GM21367 (cell line): ENCODE results near the gene LIMK1.
A peak's percentile ranks its signal among the peaks of the same experiment; 100 is the strongest.
"Not testable (repeated sequence)": the region's sequence is repeated elsewhere in the genome, so short reads cannot be mapped to it uniquely, and the experiment has no call there.

Experiments used
- ATAC-seq: cut with Tn5 transposase; IDR thresholded peaks from one replicate; pipeline ENCODE4 v1.9.1; 2021; ENCODE audit not compliant: unreplicated experiment

Gene LIMK1

DNA sequence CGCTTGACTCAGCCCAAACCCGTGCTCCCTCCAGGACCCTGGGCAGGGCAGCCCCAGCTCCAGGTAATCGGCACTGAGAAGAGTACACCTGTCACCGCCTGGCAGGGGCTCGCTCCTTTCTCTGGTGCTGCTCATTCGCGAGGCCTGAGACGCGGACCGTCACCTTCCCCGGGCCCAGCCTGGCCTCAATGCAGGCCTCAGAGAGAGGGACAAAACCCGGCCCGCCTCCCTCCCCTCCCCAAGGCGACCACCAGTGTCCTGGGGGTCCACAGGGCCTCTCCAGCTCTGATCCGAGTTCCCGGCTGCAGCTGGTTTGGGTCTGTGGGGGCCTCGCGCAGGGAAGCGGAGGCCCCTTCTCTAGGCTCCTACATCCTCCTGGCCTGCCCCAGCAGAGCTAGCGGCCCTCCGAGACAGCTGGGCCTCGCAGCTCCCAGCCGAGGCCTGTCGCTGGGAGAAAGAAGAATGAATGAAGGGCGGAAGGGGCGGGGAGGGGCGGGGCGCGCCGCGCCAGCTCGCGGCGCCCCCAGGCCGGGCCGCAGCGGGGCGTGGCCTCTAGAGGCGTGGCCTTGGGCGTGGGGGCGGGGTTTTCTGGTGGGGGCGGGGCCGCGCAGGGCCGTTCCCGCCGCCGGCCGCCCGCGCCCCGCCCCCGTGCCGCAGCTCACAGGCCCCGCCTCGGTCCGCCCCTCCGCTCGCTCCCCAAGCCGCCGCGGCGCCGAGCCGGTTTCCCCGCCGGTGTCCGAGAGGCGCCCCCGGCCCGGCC is at the start of gene LIMK1:
LIMK1 (plus strand) TSS at position 688 of the 760 bp plus-strand sequence. CDS start 187 bp downstream, outside the sequence.
- peak; percentile 61 for ATAC-seq

DNA sequence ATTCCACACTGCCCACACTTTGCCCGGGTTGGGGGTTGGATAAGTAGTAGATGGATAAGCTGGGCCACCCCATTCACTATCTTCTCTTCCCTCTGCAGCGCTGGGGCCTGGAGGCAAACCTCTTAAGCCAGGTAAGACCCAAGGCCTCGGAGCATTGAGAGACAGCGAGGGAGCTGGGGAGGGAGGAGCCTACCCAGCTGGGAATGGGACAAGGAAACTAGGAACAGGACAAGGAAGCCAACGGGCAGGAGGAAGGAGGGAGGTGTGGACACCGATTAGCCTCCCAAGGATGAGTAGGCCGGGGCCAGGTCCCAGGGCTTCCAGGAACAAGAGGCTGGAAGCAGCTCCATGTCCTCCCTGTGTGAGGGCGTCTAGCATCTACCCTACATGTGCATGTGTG is 46.0 kb upstream of the LIMK1 start:
- no peak for ATAC-seq

DNA sequence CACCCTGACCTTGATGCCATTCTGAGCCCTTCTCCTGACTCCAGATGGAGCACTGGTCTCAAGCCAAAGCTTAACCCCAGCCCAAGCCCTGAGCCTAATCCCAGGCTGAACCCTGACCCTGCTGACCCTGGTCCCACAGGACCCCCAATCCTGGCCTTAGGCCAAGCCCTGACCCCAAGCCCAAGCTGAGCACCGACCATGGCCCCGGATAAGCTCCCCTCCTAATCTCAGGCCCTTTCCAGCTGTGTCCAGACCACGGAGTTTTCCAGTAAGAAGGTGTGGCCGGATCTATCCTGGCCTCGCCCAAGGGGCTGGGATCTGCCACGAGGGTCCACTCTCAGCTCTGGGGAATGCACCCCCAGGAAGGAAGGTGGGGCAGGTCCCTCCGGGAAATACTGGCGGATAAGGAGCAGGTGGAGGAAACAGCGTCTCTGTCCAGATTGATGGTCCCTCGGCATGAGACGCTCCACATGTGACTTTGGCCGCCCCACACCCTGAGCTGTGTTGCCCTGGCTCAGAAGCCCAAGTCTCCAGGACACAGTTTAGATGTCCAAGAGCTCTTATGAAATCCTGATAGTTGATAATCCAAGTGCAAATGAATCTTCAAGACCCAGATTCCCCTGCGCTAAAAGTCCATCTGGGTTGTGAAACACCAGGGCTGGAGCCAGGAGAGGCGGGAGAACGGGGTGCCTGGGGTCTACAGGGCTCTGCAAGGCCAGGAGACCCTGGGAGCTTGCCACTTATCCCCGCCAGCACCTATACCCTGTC is 45.2 kb upstream of the LIMK1 start:
- no peak for ATAC-seq

DNA sequence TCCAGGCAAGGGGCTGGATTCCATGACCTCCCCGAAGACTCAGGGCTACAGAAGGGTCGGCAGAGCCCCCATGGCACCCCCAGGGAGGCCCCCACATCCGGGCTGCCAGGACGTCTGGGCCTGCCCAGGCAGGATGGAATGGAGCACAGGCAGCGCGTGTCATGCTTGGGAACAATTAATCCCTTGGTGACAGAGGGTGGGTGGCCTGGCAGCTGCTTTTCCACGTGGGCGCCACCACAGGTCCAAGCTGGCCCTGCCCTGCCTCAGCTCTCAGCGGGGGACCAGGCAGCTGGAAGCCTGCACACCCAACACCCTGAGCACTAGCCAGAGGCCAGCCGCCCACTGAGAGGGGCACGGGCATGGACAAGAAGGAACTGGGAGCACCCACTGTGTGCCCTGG is 44.3 kb upstream of the LIMK1 start:
- ATAC-seq: no peak

DNA sequence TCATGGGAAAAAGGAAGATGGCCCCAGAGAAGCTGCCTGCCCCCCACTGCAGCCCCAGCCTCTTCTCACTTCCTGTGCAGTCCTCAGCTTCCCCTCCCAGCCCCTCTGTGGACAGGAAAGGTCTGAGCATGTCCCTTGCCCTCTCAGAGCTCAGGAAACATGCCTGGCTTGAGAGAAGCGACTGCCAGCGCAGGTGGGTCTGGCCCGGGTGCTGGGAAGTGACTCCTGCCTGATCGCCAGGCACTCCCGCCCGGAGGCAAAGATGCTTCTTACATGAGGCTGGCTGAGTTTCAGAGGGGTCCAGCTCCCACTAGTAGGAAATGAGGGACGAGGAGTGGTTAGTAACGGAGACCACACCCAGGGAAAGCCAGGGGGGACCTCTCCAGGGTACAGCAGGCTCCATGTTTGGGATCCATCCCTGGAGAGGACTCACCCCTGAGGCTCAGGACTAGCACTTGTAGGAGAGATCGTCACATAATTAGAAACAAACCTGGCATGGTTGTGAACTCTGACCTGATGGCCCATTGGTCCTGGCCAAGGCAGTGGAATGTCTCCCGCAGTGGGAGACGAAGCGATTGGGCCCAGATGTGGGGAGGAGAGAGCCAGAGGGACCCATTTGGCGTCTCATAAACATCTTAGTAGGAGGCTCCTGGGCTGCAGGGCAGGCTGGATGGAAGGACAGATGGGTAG is 43.4 kb upstream of the LIMK1 start:
- ATAC-seq: no peak

DNA sequence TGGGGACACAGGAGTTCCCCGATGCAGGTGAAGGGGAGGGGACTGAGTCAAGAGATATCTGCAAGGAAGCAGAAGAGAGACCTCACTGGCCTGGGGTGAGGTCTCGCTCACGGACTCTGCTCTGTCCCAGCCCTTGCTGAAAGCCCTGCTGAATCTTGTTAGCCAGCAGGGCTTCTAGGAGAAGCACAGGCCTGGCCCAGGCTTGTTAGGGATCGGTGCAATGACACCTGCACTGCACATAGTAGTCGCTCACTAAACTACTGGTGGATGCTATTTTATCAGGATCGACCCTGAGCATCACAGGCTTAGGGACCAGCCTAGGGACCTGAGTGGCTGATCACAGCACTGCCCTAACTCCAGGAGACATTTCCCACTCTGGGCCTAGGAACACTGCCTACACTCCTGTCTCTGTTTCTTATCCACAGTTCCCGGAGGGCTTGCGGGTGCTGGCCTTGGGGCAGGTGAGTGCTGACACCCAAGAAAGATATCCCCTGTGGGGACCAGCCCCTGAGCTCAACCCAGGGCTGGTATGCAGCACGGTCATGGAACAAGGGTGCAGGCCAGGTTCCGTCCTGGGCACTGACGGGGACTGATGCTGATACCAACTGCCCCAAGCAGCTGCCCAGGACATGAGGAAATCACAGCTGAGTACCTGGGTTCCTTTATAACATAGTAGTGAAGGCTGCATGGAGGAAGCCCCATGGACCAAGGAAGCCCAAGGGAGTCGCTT is 42.6 kb upstream of the LIMK1 start:
- no peak for ATAC-seq

DNA sequence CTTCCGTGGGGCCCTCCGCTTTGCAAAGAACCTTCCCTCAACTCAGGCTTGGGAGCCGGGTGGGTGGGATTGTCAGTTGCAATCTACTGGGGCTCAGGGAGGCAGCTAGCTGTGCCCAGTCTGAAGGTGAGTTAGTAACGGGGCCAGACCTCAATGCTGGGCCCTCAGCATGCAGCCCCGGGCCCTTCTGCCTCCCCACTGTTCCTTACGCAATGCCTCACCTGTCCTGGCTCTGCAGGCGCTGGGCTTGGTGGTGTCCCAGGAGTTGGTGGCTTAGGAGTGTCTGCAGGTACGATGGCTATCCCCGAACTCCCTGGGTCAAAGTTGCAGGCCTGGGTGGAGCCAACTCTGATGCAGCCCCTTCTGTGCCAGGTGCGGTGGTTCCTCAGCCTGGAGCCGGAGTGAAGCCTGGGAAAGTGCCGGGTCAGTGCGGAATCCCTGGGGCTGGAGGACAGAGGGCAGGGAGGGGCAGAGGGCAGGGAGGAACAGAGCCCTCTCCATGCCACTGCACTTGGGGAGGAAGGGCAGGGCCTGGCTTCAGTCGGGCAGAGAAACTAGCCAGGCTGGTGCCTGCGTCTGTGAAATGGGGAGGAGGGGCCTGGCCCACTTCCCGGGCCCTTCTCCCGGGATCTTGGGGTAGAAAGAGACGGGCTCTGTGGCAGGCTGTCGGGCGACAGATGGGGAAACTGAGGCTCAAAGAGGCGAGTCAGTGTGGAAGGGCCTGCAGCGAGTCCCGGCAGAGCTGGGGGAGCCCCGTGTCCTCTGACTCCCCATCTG is 40.7 kb upstream of the LIMK1 start:
- no peak for ATAC-seq

DNA sequence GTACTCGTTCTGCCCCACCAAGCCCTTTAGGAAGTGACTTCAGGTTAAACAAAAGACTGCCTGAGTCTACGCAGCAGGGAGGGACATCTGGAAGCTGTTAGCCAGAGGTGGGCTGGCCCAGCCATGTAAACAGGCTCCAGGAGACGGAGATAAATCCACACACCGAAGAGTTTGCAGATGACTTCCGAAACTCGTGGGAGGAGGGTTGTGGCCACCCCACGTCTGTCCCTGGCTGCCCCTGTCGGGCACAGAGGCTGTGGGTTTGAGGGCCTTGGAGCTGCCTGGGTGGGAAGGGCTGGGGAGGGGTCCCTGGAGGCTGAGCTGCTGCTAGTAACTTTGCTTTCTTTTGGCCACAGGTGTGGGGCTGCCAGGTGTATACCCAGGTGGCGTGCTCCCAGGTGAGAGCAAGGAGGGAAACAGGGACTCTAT is 40.1 kb upstream of the LIMK1 start:
- no peak for ATAC-seq

DNA sequence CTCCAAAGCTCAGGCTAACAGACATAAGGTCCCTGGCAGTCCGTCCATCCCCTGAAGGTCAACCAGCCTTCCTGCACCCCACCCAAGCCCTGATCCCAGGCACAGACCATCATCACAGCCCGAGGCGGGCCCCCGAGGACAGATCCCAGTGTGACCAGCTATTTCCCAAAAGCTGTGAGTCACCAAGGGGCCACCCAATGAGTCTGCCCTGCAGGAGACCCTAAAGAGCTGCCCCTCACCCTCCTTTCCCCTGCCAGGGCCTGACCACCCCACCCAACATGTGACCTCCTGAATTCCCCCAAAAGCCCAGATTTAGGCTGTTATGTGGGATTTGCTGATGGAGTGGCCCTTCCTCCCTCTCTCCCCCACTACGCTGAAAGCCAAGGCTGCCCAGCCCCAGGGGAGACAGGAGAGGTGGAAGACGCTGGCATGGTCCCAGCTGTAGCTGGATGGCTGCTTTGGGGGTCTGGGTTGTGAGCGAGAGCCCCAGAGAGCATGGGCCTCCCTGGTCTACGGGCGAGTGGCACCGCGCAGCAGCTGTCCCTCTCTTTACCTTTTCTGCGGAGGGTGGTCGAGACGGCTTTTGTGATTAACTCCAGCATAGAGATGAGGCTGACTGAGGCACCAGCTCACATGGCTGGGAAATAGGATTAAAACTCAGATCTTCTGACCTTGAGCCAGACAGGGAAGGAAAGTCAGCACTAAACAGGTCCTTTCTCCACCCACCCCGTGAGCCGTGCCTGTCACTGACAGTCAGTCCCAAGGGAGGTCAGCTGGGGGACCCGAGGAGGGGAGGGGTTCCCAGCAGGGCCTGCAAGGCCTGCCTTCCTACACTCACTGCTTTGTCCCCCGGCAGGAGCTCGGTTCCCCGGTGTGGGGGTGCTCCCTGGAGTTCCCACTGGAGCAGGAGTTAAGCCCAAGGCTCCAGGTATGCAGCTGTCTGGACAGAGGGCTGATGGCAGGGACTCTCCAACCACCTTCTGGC is 38.9 kb upstream of the LIMK1 start:
- no peak for ATAC-seq

DNA sequence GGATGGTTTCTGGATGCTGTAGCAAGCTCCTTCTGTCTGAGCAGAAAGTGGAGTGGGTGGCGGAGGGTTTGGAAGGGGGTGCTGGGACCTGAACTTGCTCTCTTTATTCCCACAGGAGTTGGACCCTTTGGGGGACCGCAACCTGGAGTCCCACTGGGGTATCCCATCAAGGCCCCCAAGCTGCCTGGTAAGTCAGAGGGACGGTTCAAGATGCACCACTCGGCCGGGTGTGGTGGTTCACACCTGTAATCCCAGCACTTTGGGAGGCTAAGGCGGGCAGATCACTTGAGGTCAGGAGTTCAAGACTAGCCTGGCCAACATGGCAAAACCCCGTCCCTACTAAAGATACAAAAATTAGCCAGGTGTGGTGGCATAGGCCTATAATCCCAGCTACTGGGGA is 37.0 kb upstream of the LIMK1 start:
- not testable (repeated sequence) for ATAC-seq

DNA sequence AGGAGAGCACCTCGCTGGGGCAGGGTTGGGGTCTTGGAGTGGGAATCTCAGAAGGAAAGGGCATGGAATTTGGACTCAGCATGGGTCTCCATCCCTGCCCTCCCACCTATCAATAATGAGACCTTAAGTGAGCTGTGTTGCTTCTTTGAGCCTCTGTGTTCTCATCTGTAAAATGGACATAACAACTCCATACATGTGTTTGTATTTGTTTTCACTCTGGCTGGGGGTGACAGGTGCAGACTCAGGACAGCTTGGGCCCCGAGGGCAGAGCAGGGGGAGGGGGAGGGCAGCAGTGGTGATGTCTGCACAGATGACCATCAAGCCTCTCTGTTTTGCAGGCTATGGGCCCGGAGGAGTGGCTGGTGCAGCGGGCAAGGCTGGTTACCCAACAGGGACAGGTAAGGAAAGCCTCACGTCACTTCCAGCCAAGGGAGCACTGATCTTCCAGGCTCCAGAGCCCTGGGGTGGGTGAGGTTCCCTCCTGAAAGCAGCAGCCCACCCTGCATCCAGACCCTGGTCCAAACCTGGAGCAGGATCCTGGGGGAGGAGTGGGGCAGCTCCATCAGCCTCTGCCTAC is 35.7 kb upstream of the LIMK1 start:
- no peak for ATAC-seq

DNA sequence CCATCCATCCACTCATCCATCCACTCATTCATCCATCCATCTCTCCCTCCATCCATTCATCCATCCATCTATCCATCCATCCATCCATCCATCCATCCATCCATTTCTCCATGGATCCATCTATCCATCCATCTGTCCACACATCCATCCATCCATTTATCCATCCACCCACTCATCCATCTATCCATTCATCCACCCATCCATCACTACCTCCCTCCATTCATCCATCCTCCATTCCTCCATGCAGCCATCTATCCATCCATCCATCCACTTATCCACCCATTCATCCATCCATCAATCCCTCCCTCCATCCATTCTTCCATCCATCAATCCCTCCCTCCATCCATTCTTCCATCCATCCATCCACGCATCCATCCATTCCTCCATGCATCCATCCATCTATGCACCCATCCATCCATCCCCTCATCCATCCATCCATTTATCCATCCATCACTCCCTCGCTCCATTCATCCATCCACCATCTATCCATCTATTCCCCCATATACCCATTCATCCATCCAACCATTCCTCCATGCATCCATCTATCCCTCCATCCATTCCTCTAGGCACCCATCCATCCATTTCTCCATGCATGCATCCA is 34.5 kb upstream of the LIMK1 start:
- ATAC-seq: no peak

DNA sequence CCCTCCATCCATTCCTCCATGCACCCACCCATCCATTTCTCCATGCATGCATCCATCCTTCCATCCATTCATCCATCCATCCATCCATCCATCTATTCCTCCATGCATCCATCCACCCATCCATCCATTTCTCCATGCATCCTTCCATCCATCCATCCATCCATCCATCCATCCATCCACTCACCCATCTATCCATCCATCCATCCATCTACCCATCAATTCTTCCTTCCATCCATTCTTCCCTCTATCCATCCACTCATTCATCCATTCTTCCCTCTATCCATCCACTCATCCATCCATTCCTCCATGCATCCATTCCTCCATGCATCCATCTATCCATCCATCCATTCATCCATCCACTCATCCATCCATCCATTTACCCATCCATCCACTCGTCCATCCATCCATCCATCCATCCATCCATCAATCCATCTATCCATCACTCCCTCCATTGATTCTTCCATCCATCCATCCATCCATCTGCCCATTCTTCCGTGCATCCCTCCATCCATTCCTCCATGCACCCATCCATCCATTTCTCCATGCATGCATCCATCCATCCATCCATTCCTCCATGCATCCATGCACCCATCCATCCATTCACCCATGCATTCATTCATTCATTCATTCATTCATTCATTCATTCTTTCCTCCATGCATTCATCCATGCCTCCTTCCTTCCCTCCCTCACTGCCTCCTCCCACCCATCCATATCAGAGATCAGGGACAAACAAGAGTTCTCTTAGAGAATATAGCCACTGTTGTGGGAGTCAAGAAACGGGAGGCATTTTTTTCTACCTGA is 33.4 kb upstream of the LIMK1 start:
- no peak for ATAC-seq

DNA sequence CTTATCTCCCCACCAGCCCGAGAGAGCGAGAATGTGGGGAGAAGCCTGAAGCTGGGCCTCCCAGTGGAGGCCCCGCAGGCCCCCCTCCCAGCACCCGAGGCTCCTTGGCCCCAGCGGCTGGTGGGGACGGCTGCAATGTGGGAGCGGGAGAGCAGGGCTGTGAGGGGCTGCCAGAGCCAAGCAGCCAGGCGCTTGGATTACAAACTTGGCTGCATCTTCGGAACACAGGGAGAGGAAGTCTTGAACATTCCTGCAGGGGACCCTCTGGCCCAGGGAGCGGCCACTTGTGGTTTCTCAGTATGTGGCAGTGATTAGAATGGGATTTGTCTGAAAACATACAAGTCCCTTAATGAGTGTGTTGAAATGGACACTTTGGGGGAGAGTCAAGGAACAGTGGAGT is 32.4 kb upstream of the LIMK1 start:
- no peak for ATAC-seq

DNA sequence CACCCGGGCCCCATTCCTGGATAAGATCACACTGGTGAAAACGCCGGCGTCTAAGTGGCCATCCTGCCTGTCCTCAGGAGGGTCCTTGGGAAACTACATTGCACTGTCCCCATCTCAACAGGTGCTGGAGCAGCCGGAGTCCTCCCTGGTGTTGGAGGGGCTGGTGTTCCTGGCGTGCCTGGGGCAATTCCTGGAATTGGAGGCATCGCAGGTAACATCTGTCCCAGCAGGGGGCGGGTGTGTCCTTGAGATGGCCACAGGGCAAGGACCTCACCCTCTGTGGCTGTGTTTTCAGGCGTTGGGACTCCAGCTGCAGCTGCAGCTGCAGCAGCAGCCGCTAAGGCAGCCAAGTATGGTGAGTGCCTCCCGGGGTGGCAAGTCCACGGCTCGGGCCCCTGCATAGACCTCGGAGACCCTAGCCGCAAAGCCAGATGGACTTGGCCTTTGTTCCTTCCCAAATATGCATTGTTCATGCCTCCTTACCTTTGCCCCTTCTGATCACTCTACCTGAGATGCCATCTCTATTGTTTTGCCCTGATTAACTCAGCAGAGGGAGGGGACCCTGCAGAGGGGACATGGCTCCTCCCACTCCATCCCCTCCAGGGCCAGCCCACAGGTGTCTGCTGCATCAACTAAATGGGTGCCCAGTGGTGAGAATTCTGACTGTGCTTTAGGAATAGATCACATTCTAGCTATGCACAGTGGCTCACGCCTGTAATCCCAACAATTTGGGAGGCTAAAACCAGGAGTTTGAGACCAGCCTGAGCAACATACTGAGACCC is 31.8 kb upstream of the LIMK1 start:
- no peak for ATAC-seq

DNA sequence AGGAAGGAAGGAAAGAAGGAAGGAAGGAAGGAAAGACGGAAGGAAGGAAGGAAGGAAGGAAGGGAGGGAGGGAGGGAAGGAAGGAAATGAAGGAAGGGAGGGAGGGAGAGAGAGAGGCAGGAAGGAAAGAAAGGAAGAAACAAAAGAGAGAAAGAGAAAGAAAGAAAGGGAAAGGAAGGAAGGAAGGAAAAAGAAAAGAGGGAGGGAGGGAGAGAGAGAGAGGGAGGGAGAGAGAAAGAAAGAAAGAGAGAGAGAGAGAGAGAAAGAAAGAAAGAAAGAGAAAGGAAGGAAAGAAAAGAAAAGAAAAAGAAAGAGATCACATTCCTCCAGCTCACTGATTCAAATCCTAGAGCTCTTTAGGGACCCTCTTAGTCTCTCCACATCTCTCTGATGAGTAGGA is 31.0 kb upstream of the LIMK1 start:
- ATAC-seq: no peak
